Stimulated activated CD8-positive, alpha-beta memory T cell treated with anti-CD3 and anti-CD28 coated beads, Interleukin-15, amount 100 ng/mL, for 24 hours (primary cell): Measurements from ENCODE around the gene GLI1.

Experiments used
- DNase-seq: peaks from one replicate; pipeline ENCODE4 v3.0.0-alpha.2; 2020; ENCODE audit warnings: low read depth

The GLI1 gene

DNA sequence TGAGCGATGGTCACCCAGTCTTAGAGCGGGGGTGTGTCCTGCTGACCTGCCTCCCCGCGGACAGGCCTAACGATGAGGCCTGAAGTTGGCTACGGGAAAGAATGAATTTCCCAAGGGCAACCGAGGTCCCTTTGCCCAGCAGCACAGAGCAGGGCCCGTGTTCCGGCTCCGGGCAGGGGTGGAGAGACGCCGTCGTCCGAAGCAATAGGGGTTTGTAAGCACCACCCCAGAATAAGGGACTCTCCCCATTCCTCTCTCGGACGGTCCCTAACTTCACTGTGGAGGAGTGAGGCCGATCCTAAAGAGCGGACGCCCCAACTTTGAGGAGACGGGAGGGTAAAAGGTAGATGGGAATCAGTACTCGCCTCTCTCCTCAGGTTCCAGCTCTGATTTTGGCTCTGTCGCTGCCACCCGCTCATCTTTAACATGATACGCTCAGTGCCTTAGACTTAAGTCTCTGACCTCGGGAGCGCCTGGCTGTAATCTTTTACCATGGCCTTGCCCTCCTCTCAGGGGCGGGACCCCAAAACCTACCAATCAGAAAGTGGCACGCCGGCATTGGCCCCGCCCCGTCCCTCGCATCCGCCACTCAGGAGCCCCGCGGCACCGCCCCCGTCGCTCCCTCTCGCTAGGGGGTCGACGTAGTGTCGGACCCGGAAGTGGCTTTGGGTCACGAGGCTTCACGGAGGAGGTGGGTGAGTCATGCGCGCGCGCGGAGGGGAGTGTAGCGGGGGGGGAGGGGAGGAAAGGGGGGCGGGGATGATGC lies 60.7 kb downstream of the GLI1 start, which contains the start of gene DDIT3:
DDIT3 (minus strand) TSS at position 462 of the 766 bp plus-strand sequence. CDS start 3,108 bp downstream, outside the sequence.
- peak; percentile 97 for DNase-seq

DNA sequence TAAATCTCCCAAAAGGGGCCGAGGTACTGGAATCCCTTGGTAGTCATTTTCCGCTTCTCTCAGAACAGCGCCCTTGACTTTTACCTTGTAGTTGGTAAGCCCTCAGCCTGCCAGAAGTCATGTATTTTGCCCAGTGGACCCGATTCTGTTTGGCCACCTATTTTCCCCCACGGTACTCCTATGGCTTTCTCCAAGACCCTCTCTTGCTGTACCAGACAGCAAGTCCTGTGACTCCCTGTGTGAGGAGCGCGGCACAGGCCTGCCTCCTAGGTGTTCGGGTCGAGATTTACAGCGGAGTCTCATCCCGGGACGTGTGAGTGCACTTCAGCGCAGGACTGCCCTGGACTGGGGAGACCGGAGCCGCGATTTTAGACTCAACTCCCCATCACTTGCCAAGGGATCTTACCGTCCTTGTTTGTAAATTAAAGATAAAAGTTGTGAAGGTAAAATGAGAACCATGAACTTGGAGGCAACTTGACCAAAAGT lies 62.0 kb downstream of the GLI1 start:
- no peak for DNase-seq
